Uterus (tissue), 4 donors: ENCODE measurements around the gene ELL2. TPM values are rescaled to one million over a fixed set of nuclear protein-coding genes. Genes with fewer than 3 reads are reported as not detected.

Experiments
- DNase-seq, 2 donors: peaks; one replicate each; pipeline ENCODE4 v3.0.0-alpha.2; 2019 to 2020
- H3K27ac ChIP-seq, 2 donors: fragments of 200-600 bp; sonication (generic); 1 replicate in 1 of 2; 2 replicates in 1 of 2; pipeline ENCODE4 v1.5.1; 2016 to 2018
- H3K27me3 ChIP-seq, 2 donors: fragments of 200-600 bp; sonication (generic); one replicate each; pipeline ENCODE4 v1.5.1; 2018 to 2019; ENCODE audit warnings: control low read depth in 1 of 2
- H3K36me3 ChIP-seq, 2 donors: fragments of 200-600 bp; sonication (generic); one replicate each; pipeline ENCODE4 v1.5.1; 2019; ENCODE audit warnings: control low read depth in 1 of 2
- H3K4me1 ChIP-seq, 2 donors: fragments of 200-600 bp; sonication (generic); one replicate each; pipeline ENCODE4 v1.5.1; 2018 to 2019; ENCODE audit warnings: control low read depth in 1 of 2
- H3K4me3 ChIP-seq, 2 donors: fragments of 200-600 bp; sonication (generic); 1 replicate in 1 of 2; 2 replicates in 1 of 2; pipeline ENCODE4 v1.5.1; 2018 to 2019; ENCODE audit warnings: mild to moderate bottlenecking in 1 of 2
- H3K9me3 ChIP-seq, 2 donors: fragments of 200-600 bp; sonication (generic); one replicate each; pipeline ENCODE4 v1.5.1; 2019; ENCODE audit warnings: control low read depth in 1 of 2
- POLR2A ChIP-seq, 2 donors: fragments of 450-650 bp; IDR thresholded peaks; one replicate each; pipeline ENCODE4 v1.6.1; 2016; ENCODE audit warnings: antibody characterized with exemption in 2 of 2, mild to moderate bottlenecking in 1 of 2, moderate library complexity in 1 of 2
- intact Hi-C: fragments of 100-400 bp; cut with DNase I; formaldehyde crosslinking; loops from one replicate; pipeline ENCODE4 v1.15.1; 2023; ENCODE audit warnings: low total_unique reads
- total RNA-seq, 4 donors: library from RNA; depleted of rRNA in 3 of 4; stranded (reverse); fragments of >200 nt in 3 of 4; gene quantifications; one replicate each; pipeline versions ENCODE4 v1.1.0 to v1.2.4, GENCODE V29; 2014 to 2023
- TF ChIP-seq, protein P1 (sequence below), 4 experiments: fragments of 200-600 bp in 2 of 4; fragments of 450-650 bp in 2 of 4; sonication (generic) in 2 of 4; IDR thresholded peaks; one replicate each; pipeline ENCODE4 v1.5.1; 2016 to 2019; ENCODE audit warnings: antibody characterized with exemption in 4 of 4, mild to moderate bottlenecking in 2 of 4, moderate library complexity in 1 of 4
- donor health status: DM: yes; HTN: yes; CAD: no.

The ELL2 gene
- total RNA-seq, 4 donors from 2014 or later: 2.3 to 53.2 (median 16.0) TPM

DNA sequence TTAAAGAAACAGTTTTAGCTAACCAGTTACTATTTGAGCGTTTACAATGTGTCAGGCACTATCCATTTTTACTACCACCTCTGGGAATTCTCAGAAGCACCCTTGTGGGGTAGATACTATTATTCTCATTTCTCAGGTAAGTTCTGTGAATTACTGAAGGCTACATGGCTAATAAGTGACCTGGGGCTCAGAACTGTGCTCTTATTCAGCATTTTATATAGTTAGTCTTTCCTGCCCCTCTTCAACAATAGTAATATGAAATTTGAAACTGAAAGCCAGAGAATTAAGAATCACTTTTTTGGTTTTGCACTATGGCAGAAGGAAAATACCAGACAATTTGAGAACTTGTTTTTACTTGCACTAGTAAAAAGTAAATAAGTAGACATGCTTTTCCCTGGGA lies 11.8 kb downstream of the ELL2 start:
- TF ChIP-seq POLR2A (IDR thresholded peaks at IDR 0.05): no peak
- TF ChIP-seq, protein P1, sequence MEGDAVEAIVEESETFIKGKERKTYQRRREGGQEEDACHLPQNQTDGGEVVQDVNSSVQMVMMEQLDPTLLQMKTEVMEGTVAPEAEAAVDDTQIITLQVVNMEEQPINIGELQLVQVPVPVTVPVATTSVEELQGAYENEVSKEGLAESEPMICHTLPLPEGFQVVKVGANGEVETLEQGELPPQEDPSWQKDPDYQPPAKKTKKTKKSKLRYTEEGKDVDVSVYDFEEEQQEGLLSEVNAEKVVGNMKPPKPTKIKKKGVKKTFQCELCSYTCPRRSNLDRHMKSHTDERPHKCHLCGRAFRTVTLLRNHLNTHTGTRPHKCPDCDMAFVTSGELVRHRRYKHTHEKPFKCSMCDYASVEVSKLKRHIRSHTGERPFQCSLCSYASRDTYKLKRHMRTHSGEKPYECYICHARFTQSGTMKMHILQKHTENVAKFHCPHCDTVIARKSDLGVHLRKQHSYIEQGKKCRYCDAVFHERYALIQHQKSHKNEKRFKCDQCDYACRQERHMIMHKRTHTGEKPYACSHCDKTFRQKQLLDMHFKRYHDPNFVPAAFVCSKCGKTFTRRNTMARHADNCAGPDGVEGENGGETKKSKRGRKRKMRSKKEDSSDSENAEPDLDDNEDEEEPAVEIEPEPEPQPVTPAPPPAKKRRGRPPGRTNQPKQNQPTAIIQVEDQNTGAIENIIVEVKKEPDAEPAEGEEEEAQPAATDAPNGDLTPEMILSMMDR (IDR thresholded peaks at IDR 0.05): no peak
- Histone ChIP-seq H3K4me3 (no peak overlapping the region), H3K27me3 (no peaks in the 10 kb centered on the region), H3K4me1 (no peaks in the 10 kb centered on the region), H3K9me3 (no peaks in the 10 kb centered on the region), H3K36me3 (no peaks in the 10 kb centered on the region), H3K27ac (no peak overlapping the region)
- no peak for DNase-seq
- intact Hi-C loops: no loop called here

DNA sequence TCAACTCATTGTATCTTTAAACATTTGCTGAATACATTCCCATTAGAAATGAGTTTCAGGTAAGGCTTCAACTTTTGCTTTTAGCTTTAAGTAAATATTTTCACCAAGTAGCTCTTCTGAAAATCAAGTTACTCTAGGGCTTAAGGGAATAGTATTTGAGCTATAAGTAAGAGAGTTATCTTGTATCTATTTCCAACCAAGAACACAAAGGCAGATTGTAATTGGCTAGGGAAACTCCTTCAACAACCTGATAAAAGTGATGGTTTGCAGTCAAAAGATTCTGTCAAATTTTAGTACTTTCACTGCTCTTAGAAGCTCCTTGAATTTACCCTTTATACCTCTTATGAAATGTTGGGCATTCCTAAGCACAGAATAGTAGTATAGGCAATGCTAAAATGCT lies 13.0 kb downstream of the ELL2 start:
- no peak for DNase-seq
- Histone ChIP-seq H3K27ac (no peak overlapping the region), H3K9me3 (no peaks in the 10 kb centered on the region), H3K4me1 (no peaks in the 10 kb centered on the region), H3K4me3 (no peak overlapping the region), H3K36me3 (no peaks in the 10 kb centered on the region), H3K27me3 (no peaks in the 10 kb centered on the region)
- intact Hi-C loops: no loop called here
- TF ChIP-seq POLR2A (IDR thresholded peaks at IDR 0.05): no peak
- TF ChIP-seq, protein P1 (IDR thresholded peaks at IDR 0.05): no peak

DNA sequence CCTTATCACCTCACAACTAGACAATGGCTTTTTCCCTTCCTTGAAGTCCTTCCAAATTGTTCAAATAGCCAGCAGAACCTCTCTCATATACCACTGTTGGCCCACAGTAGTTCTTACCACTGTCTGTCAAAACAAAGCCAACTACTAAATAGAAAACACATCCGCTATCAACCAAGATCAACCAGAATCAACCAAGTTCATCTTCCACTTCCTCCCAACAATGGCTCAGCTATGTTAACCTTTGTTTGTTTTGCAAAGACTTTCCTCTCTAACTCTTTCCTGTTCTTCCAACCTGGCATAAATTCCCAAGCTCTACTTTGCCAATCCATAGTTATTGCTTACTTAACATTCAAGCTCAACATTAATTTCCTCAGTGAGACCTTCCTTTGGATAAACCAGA lies 15.2 kb downstream of the ELL2 start:
- no peaks in the 10 kb centered on the region for H3K27me3 ChIP-seq
- no peak overlapping the region for H3K4me3 ChIP-seq
- H3K9me3 ChIP-seq: no peaks in the 10 kb centered on the region
- H3K36me3 ChIP-seq: no peaks in the 10 kb centered on the region
- TF ChIP-seq, protein P1 (IDR thresholded peaks at IDR 0.05): no peak
- no peak for TF ChIP-seq POLR2A (IDR thresholded peaks at IDR 0.05)
- DNase-seq: no peak
- no peaks in the 10 kb centered on the region for H3K4me1 ChIP-seq
- no peak overlapping the region for H3K27ac ChIP-seq
- intact Hi-C loops: no loop called here

DNA sequence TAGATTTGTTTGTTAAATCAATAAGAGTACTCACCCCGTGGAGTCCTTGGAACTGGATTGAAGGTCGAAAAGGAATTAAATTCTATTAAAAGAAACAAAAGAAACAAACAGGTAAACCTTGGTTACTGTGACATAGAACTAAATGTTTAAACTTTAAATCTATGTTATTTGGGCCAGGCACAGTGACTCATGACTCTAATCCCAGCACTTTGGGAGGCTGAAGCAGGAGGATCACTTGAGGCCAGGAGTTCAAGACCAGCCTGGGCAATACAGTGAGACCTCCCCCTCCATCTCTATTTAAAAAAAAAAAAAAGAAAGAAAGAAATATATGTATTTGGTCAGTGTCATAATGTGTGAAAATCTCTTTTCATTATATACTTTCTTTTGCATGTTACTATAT lies 18.7 kb downstream of the ELL2 start:
- Histone ChIP-seq H3K4me1 (no peaks in the 10 kb centered on the region), H3K27ac (no peak overlapping the region), H3K36me3 (no peaks in the 10 kb centered on the region), H3K4me3 (no peak overlapping the region), H3K27me3 (no peaks in the 10 kb centered on the region), H3K9me3 (no peaks in the 10 kb centered on the region)
- DNase-seq: no peak
- intact Hi-C loops: no loop called here
- TF ChIP-seq, protein P1 (IDR thresholded peaks at IDR 0.05): no peak
- TF ChIP-seq POLR2A (IDR thresholded peaks at IDR 0.05): no peak

DNA sequence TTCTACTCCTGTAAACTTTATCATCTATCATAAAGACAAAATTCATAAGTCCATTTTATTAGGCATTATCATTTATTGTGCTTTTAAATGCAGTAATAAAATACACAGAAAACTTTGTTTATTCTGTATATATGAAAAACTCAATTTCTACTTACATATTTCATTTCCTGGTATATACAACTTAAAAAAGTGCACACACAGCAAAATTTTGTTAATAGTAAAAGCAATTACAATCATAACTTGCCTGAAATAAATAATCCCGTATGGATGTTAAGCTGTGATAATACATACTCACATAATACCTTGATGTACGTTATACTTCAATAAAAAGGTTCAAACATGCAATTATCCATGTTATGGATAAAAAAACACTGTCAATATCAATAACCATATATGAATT lies 19.2 kb downstream of the ELL2 start:
- Histone ChIP-seq H3K4me1 (no peaks in the 10 kb centered on the region), H3K4me3 (no peak overlapping the region), H3K9me3 (no peaks in the 10 kb centered on the region), H3K27me3 (no peaks in the 10 kb centered on the region), H3K27ac (no peak overlapping the region), H3K36me3 (no peaks in the 10 kb centered on the region)
- TF ChIP-seq, protein P1 (IDR thresholded peaks at IDR 0.05): no peak
- TF ChIP-seq POLR2A (IDR thresholded peaks at IDR 0.05): no peak
- intact Hi-C loops: no loop called here
- no peak for DNase-seq
